Measurements from ENCODE around the gene LIPI.
"Not testable (repeated sequence)": the region's sequence is repeated elsewhere in the genome, so short reads cannot be mapped to it uniquely, and the experiment has no call there.

Gene LIPI

GRCh38 chr21:14115646-14116045, 95.1 kb downstream of the LIPI start:
- no peak for DNase-seq

GRCh38 chr21:14114251-14114650, 96.5 kb downstream of the LIPI start:
- DNase-seq, result no peak

- not testable (repeated sequence) for DNase-seq
Measured at GRCh38 chr21:14104564-14104963, 106.2 kb downstream of the LIPI start.

GRCh38 chr21:14099570-14099969, 111.2 kb downstream of the LIPI start:
- no peak for DNase-seq

- DNase-seq, result no peak
Measured at GRCh38 chr21:14097881-14098499, 112.8 kb downstream of the LIPI start.

- DNase-seq, result no peak
Measured at GRCh38 chr21:14096577-14096976, 114.2 kb downstream of the LIPI start.

GRCh38 chr21:14096172-14096571, 114.6 kb downstream of the LIPI start:
- DNase-seq, result no peak

- DNase-seq, result no peak
Measured at GRCh38 chr21:14095056-14095455, 115.7 kb downstream of the LIPI start.

- no peak for DNase-seq
Measured at GRCh38 chr21:14092834-14093560, 117.8 kb downstream of the LIPI start.

- DNase-seq, result not testable (repeated sequence)
Measured at GRCh38 chr21:14090184-14090583, 120.6 kb downstream of the LIPI start.

- no peak for DNase-seq
Measured at GRCh38 chr21:14088391-14088790, 122.4 kb downstream of the LIPI start.

GRCh38 chr21:14086553-14086952, 124.2 kb downstream of the LIPI start:
- DNase-seq, result no peak

GRCh38 chr21:14084701-14085100, 126.1 kb downstream of the LIPI start:
- no peak for DNase-seq

GRCh38 chr21:14084068-14084501, 126.7 kb downstream of the LIPI start:
- DNase-seq, result no peak

GRCh38 chr21:14080764-14081096, 130.0 kb downstream of the LIPI start:
- no peak for DNase-seq

GRCh38 chr21:14080040-14080763, 130.6 kb downstream of the LIPI start:
- DNase-seq, result no peak

- no peak for DNase-seq
Measured at GRCh38 chr21:14078746-14079375, 131.9 kb downstream of the LIPI start.

GRCh38 chr21:14076143-14076806, 134.5 kb downstream of the LIPI start:
- no peak for DNase-seq

GRCh38 chr21:14075346-14076142, 135.2 kb downstream of the LIPI start:
- DNase-seq, result no peak

GRCh38 chr21:14074177-14074576, 136.6 kb downstream of the LIPI start:
- no peak for DNase-seq

GRCh38 chr21:14073615-14074014, 137.1 kb downstream of the LIPI start:
- no peak for DNase-seq
